Neural progenitor cell (in vitro differentiated cells): ENCODE measurements around the gene MBNL2.

Source experiments
- CTCF ChIP-seq: fragments of 200-600 bp; sonication (generic); IDR thresholded peaks from 2 replicates; pipeline ENCODE4 v1.5.1; 2017; ENCODE audit warnings: antibody characterized with exemption, mild to moderate bottlenecking
- EZH2 ChIP-seq: fragments of 200-600 bp; sonication (generic); IDR thresholded peaks from 2 replicates; pipeline ENCODE4 v1.6.1; 2017; ENCODE audit warnings: antibody characterized with exemption, mild to moderate bottlenecking, moderate library complexity

- TF ChIP-seq EZH2 (no peak), CTCF (no peak)
Measured at GRCh38 chr13:97382276-97382675, 160.1 kb downstream of the MBNL2 start.
